Measurements from ENCODE around the gene DGCR6. TPM values are rescaled to one million over a fixed set of nuclear protein-coding genes. Genes with fewer than 3 reads are reported as not detected.
"Not testable (repeated sequence)": the region's sequence is repeated elsewhere in the genome, so short reads cannot be mapped to it uniquely, and the experiment has no call there.

The DGCR6 gene
- total RNA-seq, 1 donor from 2014 or later, result 0.81 TPM

DNA sequence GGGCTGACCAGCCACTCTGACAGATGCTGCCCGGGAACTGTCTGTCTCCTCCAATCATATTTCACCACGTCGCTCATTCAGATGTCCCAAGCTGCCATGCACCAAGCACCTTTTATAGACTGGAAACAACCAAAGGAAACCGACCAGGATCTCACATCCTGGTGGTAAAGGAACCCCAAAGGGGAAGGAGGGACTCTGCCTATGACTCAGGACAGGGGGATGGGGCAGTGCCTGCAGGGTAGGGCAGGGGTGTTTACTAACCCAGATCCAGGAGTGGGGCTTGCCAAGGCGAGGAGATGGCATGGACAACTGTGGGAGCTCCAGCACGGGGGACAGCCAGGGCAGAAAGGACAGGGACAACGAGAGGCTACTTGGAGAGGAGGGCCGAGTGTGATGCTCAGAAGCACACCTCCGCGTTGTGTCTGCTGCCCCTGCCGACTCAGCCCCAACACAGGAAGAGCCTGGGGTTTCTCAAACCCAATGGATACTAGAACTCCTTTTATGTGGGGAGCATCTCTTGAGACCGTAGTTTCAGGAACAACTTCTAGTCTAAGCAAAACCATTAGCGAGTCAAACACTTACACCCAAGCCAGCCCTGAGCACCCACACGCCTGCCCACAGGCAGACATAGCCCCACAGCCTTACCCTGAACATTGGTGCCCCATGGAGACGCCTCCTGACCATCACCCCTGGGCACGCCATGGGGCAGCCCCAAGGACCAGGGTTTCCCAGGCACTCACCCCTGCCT lies 26.0 kb downstream of the DGCR6 start:
- intact Hi-C loops (cut with micrococcal nuclease), result no loop called here

DNA sequence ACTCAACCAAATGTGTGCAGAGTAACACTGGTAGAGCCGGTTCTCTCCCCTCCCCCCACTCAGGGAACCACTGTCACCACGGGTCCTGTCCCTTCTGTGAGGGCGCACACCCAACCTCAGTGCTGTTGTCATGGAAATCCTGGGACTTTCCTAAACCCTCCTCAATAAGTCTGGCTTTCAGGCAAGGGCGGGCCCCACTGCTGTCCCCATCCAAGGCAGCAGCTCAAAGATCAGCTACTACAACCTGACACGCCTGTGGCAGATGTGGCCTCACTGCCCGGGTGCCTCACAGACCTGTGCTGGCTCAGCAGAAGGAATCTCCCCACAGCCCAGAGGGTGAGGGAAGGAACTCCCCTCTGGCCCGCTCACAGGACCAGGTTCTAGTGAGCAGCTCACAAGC lies 27.8 kb downstream of the DGCR6 start:
- intact Hi-C loops (cut with micrococcal nuclease), result no loop called here

DNA sequence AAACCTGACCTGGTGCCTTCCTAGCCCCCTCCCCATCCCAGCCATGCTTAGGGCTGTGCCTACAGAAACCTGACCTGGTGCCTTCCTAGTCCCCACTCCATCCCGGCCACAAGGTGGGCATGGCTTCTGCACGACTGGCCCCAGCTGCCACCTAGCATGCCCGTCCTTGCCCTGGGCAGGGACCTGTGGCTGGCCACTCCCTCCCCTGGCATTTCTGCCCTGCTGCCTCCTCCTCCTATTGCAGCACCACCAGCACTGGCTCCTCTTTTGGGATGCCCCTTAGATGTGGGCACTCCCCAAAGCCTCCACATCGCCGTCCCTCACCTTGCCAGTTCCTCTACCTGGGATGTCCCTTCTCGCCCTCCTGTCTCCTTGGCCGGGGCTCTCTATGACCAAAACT lies 28.6 kb downstream of the DGCR6 start:
- intact Hi-C loops (cut with micrococcal nuclease), result not testable (repeated sequence)

DNA sequence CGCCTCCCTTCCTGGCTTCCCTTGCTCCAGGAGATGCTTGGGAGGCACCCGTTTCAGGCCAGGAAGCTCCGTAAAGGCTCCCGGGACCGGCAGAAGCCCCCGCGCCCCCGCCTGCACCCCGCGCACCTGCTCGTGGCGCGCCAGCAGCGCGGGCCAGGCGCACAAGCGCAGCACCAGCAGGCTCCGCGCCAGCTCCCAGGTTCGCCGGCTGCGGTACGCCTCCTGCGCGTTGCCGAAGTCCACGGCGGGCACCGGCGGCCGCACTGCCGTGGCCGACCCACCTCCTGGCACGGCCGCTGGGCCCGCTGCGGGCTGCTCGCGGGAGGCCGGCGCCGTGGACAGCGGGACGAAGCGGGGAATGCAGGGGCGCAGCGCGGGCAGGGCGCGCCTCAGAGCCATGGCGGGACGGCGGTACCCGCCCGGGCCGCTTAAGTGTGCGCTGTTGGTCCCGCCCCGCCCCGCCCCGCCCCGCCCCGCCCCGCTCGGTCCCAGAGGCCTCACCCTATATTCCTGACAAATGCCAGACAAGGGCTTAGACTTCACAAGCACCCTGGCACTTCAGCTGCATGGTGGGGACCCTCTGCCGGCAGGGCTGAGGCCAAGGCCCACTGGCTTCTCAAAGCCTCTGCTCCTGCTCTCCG lies 29.9 kb downstream of the DGCR6 start, which contains the start of gene PRODH:
Gene PRODH (minus strand): TSS at position 405 of the 641 bp plus-strand sequence. CDS start 6 bp downstream, at position 399.
- intact Hi-C loops (cut with micrococcal nuclease), result no loop called here

DNA sequence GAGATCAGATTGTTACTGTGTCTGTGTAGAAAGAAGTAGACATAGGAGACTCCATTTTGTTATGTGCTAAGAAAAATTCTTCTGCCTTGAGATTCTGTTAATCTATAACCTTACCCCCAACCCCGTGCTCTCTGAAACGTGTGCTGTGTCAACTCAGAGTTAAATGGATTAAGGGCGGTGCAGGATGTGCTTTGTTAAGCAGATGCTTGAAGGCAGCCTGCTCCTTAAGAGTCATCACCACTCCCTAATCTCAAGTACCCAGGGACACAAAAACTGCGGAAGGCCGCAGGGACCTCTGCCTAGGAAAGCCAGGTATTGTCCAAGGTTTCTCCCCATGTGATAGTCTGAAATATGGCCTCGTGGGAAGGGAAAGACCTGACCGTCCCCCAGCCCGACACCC lies 32.6 kb downstream of the DGCR6 start:
- intact Hi-C loops (cut with micrococcal nuclease), result not testable (repeated sequence)

DNA sequence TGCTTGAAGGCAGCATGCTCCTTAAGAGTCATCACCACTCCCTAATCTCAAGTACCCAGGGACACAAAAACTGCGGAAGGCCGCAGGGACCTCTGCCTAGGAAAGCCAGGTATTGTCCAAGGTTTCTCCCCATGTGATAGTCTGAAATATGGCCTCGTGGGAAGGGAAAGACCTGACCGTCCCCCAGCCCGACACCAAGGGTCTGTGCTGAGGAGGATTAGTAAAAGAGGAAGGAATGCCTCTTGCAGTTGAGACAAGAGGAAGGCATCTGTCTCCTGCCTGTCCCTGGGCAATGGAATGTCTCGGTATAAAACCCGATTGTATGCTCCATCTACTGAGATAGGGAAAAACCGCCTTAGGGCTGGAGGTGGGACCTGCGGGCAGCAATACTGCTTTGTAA lies 41.0 kb downstream of the DGCR6 start:
- intact Hi-C loops (cut with micrococcal nuclease), result not testable (repeated sequence)

DNA sequence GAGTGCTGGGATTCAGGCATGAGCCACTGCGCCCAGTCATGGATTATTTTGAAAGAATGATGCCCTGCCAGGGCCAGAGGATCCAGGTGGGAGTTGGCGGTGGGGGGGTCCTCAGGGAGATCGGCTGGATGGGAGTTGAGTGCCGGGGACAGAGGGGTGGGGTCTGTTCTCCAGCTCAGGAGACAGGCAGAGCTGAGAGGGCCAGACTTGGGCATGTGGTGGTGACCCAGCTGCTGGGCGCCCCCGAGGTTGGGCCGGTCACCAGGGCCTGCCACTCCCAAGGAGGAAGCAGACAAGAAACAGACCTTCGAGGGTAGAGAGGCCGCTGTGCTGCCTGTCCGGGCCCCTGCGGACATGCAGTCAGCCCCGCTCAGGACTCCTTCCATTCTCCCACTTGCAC lies 41.8 kb downstream of the DGCR6 start:
- intact Hi-C loops (cut with micrococcal nuclease), result no loop called here

DNA sequence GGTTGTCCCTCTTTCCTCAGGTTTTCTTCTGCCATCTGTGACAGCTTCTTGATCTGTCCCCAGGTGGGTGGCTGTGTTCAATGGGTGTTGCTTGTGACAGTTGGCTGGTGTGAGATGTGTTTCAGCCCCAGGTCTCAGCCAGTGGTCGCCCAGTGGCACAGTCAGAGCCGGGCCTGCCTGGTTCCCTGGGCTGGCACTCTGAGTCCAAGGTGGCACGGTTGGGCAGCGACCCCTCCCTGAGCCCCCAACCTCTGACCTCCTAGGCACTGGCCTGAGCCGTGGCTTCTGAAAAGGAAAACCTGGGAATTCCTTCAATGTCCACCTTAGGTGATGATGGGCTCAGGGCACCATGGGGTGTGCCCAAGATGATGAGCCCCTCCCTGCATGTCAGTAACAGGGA lies 44.0 kb downstream of the DGCR6 start:
- intact Hi-C loops (cut with micrococcal nuclease), result no loop called here

DNA sequence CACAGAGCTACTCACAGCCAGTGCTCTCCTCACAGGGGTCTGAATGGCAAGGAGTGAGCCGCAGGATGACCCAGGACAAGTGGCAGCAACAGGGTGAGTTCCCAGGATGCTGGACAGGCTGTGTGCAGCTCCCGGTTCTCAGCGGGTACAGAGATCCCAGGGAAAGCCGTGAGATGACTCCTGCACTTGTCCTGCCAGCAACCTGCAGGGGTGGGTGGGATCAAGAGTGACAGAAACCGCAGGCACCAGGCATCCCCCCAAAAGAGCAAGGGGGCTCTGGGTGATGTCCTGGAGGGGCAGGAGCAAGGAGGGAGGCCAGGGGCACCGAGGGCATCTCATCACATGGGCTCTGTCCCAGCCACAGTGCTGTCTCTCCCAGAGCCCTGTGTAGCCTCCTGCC lies 45.9 kb downstream of the DGCR6 start:
- intact Hi-C loops (cut with micrococcal nuclease), result no loop called here

DNA sequence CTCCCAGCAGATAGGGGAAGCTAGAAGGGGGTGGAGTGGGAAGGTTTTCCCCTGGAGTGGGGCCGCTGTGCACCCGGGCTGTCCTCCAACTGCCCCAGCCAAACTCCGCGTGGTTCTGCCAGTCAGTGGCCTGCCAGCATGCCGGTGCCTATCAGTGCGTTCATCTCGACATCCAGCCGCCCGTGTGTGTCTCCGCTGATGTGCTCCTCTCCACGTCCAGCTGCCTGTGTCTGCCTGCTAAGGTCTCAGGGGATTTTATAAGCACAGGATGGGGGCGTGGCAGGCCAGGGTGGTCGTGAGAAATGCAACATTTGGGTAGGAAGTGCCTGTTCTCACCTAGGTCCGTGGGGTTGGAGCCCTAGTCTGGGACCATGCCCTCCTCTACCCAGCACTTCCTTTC lies 47.0 kb downstream of the DGCR6 start:
- intact Hi-C loops (cut with micrococcal nuclease), result not testable (repeated sequence)

DNA sequence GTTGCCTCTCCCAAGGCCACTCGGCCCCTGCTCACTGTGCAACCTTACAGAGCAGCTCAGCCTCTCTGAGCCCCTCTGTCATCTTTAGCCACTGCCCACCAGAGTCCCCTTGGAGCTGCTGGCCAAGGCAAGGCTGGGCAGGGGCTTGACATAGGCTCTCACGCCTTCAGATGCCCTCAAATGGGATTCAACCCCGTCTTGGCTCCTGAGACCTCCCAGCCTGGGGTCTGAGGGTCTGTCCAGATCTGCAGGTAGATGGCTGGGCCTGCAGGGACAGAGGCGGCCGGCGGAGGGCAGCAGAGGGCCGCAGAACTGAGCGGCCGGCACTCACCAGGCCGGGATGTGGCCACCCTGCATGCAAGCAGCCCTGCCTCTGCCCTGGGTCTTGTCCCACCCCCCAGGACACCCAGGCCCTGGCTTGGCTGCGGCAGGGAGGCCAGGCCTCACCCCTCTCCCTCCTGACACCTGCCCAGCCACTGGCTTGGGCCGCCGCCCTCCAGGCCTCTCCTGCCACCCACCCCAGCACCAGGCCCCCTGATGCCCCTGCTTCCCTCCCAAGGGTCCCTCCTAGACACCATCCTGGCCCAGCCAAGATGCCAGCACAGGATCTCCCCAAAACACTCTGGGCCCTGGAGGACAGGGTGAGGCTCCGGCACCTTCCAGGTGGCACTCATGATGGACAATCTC lies 48.3 kb downstream of the DGCR6 start:
- intact Hi-C loops (cut with micrococcal nuclease), result loop anchor here (1.0 kb wide), 3 partner anchors 168 to 676 kb away; partner anchors contain the start of genes DGCR2 and ESS2

DNA sequence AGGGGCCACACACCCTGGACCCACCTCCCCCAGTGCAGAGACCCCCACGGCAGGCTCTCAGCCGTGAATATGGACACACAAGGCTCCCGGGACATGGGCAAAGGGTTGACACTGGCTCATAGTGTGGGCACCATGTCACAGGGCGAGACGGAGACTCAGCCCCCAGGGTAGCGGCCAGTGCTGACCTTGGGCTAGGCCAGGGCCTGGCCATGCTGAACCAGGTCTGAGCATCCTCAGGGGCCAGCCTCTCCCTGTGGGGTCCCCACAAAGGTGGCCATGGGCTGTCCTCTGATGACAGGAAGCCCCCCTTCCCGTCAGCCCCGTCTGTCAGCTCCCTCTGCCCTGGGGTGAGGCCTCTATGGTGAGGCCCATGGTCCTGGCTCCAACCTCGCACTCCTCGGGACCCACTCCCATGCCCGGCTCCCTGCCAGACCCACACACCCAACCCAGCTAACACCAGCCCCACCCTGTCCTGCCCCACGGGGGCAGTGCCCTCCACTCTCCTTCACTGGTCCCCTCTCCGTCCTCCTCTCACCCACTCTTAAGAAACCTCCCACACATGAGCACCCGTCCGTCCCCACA lies 49.0 kb downstream of the DGCR6 start:
- intact Hi-C loops (cut with micrococcal nuclease), result loop anchor here (1.0 kb wide), 3 partner anchors 167 to 675 kb away; partner anchors contain the start of genes DGCR2 and ESS2

DNA sequence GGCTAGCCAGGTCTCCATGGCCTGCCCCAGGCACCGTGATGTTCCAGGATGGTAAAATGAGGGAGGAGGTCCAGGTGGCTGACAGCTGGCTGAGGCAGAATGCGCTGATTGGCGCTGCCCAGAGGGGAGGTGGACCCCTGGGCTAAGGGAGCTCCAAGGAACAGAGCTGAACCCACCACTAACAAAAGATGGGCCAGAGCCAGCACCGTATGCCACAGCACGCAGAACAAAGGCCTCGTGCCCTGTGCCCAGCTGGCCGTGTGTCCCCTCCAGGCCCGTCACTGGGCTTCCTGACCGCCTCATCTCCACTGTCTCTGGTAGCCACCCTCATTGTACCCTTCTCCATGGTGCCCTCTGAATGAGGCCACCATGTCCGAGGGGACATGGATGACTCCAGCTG lies 49.6 kb downstream of the DGCR6 start:
- intact Hi-C loops (cut with micrococcal nuclease), result no loop called here

DNA sequence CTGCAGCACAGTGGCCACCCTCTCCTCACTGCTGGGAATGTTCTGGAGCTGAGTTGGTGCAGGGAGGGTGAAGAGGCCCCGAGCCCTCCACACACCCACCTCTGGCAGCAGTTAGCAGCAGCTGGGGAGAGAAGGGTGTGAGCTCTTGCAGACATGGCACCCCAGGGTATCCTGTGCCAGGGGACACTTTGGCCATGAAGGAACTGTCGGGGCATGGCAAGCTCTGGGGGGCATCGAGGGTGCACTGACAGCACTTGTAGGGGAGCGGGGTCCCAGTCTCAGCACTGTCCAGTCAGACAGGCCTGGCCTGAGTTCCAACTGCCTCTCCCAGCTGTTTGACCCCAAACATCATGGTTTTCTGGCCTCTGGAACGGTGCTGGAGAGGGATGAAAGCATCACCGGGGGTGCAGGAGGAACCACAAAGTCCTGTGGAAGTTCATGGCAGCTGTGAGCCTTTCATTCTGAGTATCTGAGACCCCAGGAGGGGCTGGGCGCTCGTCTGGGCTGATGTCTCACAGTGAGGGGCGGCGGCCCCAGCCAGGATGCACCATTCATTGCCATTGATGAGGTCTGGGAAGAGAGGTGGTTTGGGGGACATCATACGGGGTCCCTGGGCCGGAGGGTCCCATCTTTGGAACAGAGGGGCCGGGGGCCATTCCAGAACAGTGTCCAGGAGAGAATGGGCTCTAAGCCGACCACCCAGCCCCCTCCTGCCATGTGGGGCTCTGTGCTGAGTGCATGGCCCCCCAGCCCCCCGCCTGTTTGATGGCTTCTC lies 50.2 kb downstream of the DGCR6 start:
- intact Hi-C loops (cut with micrococcal nuclease), result not testable (repeated sequence)

DNA sequence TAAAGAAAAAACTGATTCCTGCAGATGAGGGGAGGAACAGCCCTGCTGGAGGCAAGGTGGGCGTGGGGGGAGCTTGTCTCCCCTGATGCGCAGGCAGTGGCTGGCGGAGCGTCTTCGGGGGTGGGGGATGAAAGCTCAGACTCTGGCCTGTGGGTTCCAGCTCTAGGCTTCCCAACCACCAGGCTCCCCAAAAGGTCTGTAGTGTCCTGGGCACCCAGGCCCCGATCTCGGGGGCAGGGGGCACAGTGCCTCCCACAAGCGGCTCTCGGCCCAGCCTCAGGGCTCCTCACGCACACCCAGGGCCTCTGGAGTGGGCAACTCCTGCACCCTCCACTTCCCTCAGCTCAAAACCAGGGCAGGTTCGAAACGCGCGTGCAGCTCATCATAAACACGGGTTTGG lies 50.8 kb downstream of the DGCR6 start:
- intact Hi-C loops (cut with micrococcal nuclease), result not testable (repeated sequence)

DNA sequence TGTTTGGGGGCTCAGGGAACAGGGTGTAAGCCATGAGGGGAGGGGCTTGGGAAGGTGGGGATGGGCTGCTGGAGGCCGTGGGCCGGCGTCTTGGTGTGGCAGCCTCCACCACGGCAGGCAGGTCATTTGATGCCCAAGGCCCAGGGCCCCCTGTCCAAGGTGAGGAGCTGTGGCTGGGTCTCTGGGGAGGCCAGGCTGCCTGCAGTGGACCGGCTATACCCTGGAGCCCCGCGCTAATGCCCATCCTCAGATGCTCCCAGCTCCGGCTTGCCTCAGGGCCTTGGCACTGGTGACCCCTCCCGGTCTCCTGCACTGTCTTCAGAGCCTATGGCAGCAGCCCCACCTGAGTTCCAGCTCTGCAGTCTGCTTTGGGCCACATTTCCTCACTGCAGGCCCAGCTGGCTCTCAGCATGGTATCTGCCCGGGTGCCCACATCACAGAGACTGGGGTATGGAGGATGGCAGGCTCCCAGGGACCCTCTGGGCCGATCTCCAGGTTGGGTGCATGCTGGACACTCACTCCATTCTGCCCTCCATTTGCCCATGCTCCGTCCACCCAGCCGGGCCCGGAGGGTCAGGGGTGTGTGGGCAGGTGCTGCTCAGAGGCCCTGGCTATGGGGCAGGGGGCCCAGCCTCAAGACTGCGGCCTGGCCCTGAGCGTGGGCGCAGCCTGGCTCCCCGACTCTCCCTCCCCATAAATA lies 51.7 kb downstream of the DGCR6 start:
- intact Hi-C loops (cut with micrococcal nuclease), result not testable (repeated sequence)

DNA sequence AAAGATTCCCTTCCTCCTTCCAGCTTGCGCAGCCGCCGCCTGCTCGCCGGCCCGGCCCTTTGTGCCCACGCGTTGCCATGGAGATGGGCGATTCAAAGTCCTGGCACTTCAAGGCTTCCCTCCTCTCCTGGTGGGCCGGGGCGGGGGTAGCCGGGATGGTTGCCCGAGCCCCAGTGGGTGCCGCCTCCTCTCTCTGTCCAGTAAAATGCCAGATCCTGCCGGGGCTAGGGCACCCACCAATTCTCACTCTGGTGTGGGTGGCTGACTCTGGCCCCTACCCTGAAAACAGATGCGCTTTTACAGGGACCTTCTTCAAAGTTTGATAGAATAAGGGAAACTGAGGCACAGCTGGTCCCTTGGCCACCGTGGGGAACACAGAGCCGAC lies 52.2 kb downstream of the DGCR6 start:
- intact Hi-C loops (cut with micrococcal nuclease), result not testable (repeated sequence)

DNA sequence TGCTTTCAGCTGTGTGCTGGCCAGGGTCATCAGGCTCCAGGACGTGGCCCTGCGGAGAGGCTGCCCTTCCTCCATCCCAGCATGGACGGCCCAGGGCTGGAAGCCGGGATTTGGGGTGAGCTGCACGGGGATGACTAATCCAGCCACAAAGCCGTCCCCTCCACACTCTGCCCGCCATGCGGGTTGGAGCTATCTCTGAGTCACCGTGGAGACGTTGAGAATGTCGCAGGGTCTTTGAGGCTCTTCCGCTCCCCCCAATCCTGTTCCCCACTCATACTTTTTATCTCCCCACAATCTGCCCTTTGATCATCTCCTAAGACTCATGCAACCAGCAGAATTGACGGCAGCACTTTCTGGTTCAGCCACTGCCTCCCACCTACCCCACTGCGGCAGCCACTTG lies 52.6 kb downstream of the DGCR6 start:
- intact Hi-C loops (cut with micrococcal nuclease), result not testable (repeated sequence)

DNA sequence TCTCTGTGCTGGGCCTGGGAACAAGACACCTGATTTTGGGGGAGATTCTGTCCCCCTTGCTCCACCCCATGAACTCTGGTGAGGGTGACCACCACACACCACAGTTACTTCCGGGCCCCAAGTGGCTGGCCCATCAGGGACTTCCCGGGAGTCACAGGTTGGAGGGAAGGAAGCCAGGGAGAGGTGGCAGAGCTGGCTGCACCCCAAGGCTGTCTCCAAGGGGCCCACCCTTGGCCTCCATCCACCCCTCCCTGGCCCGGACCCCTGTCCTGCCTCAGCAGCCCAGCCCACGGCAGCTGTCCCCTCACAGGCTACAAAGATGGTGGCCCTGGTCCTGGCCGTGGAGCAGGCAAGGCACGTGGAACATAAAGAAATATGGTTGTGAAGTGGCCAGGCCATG lies 53.1 kb downstream of the DGCR6 start:
- intact Hi-C loops (cut with micrococcal nuclease), result not testable (repeated sequence)

DNA sequence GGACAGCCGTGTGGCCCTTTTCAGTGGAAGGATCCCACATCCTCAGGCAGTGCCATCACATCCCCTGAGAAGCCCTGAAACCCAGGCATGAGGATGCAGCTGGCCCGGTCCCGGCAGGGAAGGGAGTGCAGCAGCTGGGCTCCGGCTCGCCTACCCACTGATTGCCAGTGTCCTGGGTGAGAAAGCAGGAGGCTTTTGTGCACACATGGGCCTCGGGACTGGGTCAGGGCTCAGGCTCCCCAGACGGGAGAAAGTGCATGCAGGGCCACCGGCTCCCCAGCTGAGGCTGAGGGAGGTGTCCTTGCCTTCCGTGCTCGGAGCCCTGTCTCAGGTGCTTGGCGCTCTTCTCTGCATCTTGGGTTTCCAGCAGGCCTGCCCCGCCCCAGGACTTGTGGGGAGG lies 53.6 kb downstream of the DGCR6 start:
- intact Hi-C loops (cut with micrococcal nuclease), result not testable (repeated sequence)
